Activated T-cell treated with anti-CD3 and anti-CD28 coated beads, Interleukin-2, amount 50 U/mL, for 24 hours (primary cell): ENCODE data around the gene IL11.

Source experiments
- DNase-seq: peaks from one replicate; pipeline ENCODE4 v3.0.0-alpha.2; 2020
- H3K27ac Mint-ChIP-seq: 2 replicates; pipeline ENCODE4 v1.8.0; 2020; ENCODE audit warnings: mild to moderate bottlenecking, mixed read lengths
- H3K27me3 Mint-ChIP-seq: 2 replicates; pipeline ENCODE4 v1.8.0; 2020; ENCODE audit warnings: mixed read lengths
- H3K36me3 Mint-ChIP-seq: 2 replicates; pipeline ENCODE4 v1.8.0; 2020; ENCODE audit warnings: low read depth, mixed read lengths
- H3K4me1 Mint-ChIP-seq: 2 replicates; pipeline ENCODE4 v1.8.0; 2020; ENCODE audit warnings: low read depth, mixed read lengths
- H3K4me3 Mint-ChIP-seq: 2 replicates; pipeline ENCODE4 v1.8.0; 2020; ENCODE audit warnings: mild to moderate bottlenecking, moderate library complexity, mixed read lengths
- H3K9me3 Mint-ChIP-seq: 2 replicates; pipeline ENCODE4 v1.8.0; 2020; ENCODE audit warnings: mixed read lengths

IL11 gene

DNA sequence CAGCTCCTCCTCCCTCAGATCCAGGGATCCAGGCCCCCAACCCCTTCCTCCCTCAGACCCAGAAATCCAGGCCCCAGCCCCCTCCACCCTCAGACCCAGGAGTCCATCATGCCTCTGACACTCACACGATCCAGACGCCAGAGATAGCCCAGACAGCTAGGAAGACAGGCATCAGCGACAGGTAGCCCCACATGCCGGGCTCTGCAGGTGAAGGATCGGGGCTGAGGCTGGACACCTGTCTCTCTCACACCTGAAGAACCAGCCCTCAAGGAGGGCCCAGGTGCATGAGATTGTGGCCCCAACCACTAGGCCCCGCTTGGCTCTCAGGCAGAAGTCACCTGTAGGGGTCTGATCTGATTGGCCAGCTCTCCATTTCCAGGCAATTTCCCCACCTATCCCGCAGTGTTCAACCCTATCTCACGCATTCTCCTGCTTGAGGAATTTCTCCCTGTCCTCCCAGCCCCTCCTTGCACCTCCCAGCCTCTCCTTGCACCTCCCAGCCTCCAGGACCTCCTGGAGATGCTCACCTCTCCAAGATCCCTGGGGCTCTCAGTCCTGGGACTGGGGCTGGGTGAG is 49.3 kb downstream of the IL11 start:
- H3K9me3 Mint-ChIP-seq: no peaks in the 10 kb centered on the region
- no peak for DNase-seq
- H3K36me3 Mint-ChIP-seq: no peaks in the 10 kb centered on the region
- H3K4me1 Mint-ChIP-seq: no peaks in the 10 kb centered on the region
- no peaks in the 10 kb centered on the region for H3K27me3 Mint-ChIP-seq
- H3K4me3 Mint-ChIP-seq: no peak overlapping the region
- no peak overlapping the region for H3K27ac Mint-ChIP-seq

DNA sequence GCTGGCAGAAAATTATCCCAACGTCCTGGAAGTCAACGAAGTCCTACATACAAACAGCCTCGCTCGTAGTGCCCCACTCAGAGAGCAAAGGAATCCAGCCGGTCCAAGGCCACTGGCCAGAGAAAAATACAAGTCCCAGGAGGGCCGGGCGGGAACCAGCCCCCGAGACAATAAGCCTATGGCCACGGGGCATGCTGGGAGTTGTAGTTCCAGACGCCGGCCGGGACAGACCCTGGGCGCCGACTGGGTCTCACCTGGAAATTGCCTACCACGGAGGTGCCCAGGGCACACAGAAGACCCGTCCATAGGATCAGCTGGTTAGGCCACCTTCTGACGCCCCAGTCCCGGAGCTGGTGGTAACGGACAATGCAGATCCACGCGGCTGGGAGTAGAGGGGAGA is 50.5 kb downstream of the IL11 start:
- Mint-ChIP-seq H3K27me3 (no peaks in the 10 kb centered on the region), H3K4me3 (no peak overlapping the region), H3K36me3 (no peaks in the 10 kb centered on the region), H3K9me3 (no peaks in the 10 kb centered on the region), H3K27ac (no peak overlapping the region), H3K4me1 (no peaks in the 10 kb centered on the region)
- no peak for DNase-seq

DNA sequence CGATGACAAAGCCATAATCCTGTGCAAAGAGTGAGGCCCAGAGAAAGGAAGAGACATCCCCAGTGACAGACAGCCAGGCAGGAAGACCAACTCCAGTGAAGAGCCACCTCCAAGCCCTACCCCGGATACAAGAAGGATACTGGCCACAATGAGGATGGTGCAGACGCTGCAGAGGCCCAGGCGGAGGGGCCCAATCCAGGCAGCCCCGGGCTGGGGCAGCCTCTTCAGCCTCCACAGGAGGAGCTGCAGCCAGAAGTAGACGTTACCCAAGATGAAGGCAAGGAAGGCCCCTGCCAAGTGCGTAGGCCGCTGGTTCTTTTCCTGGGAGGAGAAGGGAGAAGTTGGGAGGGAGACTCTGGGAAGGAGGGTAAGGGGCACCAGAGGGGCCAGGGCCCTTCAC is 53.6 kb downstream of the IL11 start:
- Mint-ChIP-seq H3K27ac (no peak overlapping the region), H3K9me3 (no peaks in the 10 kb centered on the region), H3K4me1 (no peaks in the 10 kb centered on the region), H3K36me3 (no peaks in the 10 kb centered on the region), H3K4me3 (no peak overlapping the region), H3K27me3 (no peaks in the 10 kb centered on the region)
- no peak for DNase-seq

DNA sequence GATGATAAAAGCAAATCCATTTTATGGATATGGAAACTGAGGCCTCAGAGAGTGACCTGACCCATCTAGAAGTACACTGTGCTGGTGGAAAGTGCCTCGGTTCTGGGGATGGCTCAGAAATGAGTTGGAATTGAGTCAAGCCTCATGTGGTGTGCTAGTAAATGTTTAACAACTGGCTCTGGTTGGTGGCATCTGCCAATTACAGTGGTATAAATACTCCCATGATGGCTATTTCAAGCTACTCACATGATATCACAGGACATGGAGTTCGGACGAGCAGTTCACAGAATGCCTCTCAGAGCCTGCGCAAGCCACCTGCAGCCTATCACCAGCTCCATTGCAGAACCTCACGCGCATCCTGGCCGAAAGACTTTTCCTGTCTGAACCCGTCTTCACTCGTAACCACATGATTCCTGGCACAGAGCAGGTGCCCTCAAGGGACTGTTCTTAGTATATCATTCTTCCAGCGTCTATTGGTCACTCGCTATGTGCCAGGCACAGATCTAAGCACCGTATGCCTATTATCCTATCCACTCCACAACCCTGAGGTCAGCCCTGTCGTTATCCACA is 54.2 kb downstream of the IL11 start:
- DNase-seq: no peak
- Mint-ChIP-seq H3K4me3 (no peak overlapping the region), H3K4me1 (no peaks in the 10 kb centered on the region), H3K36me3 (no peaks in the 10 kb centered on the region), H3K27ac (no peak overlapping the region), H3K9me3 (no peaks in the 10 kb centered on the region), H3K27me3 (no peaks in the 10 kb centered on the region)

DNA sequence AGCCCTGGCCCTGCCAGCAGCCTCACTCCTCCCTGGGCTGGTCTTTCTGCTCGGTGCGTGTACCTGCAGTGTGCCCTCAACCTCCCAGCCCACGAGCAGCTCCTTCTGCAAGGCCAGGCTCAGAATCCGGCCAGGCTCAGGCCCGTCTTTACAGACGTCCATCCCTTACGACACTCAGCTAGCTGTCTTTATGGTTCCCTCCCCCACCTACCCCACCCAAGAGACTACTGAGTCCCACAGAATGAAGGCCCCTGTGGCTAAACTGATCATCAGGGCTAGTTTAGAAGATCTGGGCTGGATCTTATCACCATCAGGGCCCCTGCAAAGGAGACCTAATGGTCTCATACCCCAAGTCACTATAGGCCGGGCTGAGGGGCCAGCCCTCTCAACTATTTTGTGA is 55.9 kb downstream of the IL11 start:
- Mint-ChIP-seq H3K36me3 (no peaks in the 10 kb centered on the region), H3K4me1 (no peaks in the 10 kb centered on the region), H3K27ac (peak overlapping the region; percentile 23), H3K4me3 (no peak overlapping the region), H3K27me3 (no peaks in the 10 kb centered on the region), H3K9me3 (no peaks in the 10 kb centered on the region)
- no peak for DNase-seq
